GM19455 (cell line): Measurements from ENCODE around the gene SLC36A1.

ENCODE experiments used
- ATAC-seq: cut with Tn5 transposase; IDR thresholded peaks from one replicate; pipeline ENCODE4 v1.9.1; 2021; ENCODE audit not compliant: unreplicated experiment

Gene SLC36A1

GRCh38 chr5:151451626-151452520, 4.5 kb downstream of the SLC36A1 start:
- ATAC-seq = peak; percentile 52

- ATAC-seq = no peak
Measured at GRCh38 chr5:151454166-151454565, 6.8 kb downstream of the SLC36A1 start.

GRCh38 chr5:151454889-151455288, 7.5 kb downstream of the SLC36A1 start:
- no peak for ATAC-seq

- no peak for ATAC-seq
Measured at GRCh38 chr5:151456321-151456940, 9.0 kb downstream of the SLC36A1 start.

- ATAC-seq = no peak
Measured at GRCh38 chr5:151458314-151458713, 10.9 kb downstream of the SLC36A1 start.

GRCh38 chr5:151459680-151460324, 12.4 kb downstream of the SLC36A1 start:
- ATAC-seq = no peak

- ATAC-seq = peak; percentile 95
Measured at GRCh38 chr5:151461312-151461711, 13.9 kb downstream of the SLC36A1 start.

GRCh38 chr5:151463137-151464029, 16.0 kb downstream of the SLC36A1 start:
- no peak for ATAC-seq

- ATAC-seq = no peak
Measured at GRCh38 chr5:151464101-151464500, 16.7 kb downstream of the SLC36A1 start.

GRCh38 chr5:151465476-151465875, 18.1 kb downstream of the SLC36A1 start:
- ATAC-seq = no peak

GRCh38 chr5:151467576-151467975, 20.2 kb downstream of the SLC36A1 start:
- ATAC-seq = no peak

- ATAC-seq = no peak
Measured at GRCh38 chr5:151469386-151469785, 22.0 kb downstream of the SLC36A1 start.

GRCh38 chr5:151469992-151470391, 22.6 kb downstream of the SLC36A1 start:
- ATAC-seq = no peak

GRCh38 chr5:151470439-151470838, 23.0 kb downstream of the SLC36A1 start:
- no peak for ATAC-seq

GRCh38 chr5:151471276-151471675, 23.9 kb downstream of the SLC36A1 start:
- ATAC-seq = no peak

- ATAC-seq = no peak
Measured at GRCh38 chr5:151474799-151475198, 27.4 kb downstream of the SLC36A1 start.

- ATAC-seq = no peak
Measured at GRCh38 chr5:151475388-151475787, 28.0 kb downstream of the SLC36A1 start.

GRCh38 chr5:151476016-151476415, 28.6 kb downstream of the SLC36A1 start:
- no peak for ATAC-seq

GRCh38 chr5:151477101-151477500, 29.7 kb downstream of the SLC36A1 start:
- ATAC-seq = no peak

GRCh38 chr5:151480384-151481293, 33.2 kb downstream of the SLC36A1 start:
- ATAC-seq = no peak
